Spleen (tissue), 7 donors: ENCODE data around the gene TTC21A.

Experiments used
- POLR2A ChIP-seq, 3 donors: fragments of 450-650 bp; IDR thresholded peaks; one replicate each; pipeline ENCODE4 v1.5.1; 2017; ENCODE audit warnings: antibody characterized with exemption in 3 of 3, mild to moderate bottlenecking in 1 of 3
- POLR2AphosphoS5 ChIP-seq, 3 donors: sonication (generic); formaldehyde crosslinking; IDR thresholded peaks; one replicate each; pipeline ENCODE4 v1.5.1; 2017; ENCODE audit warnings: antibody characterized with exemption in 3 of 3
- TF ChIP-seq, protein P1 (sequence below), 11 experiments: fragments of 200-600 bp in 7 of 11; fragments of 450-650 bp in 4 of 11; sonication (generic) in 4 of 11; IDR thresholded peaks in 8 of 11; conservative IDR thresholded peaks in 3 of 11; 1 replicate in 7 of 11; 2 replicates in 4 of 11; pipeline versions ENCODE4 v1.4.0 to v1.8.0; 2016 to 2021; ENCODE audit warnings: antibody characterized with exemption in 11 of 11, inconsistent platforms in 4 of 11, mild to moderate bottlenecking in 1 of 11
- donor health status: DM: no; HTN: no; CAD: no; lungs with moderate emphysema.
- donor health status: DM: no; HTN: no; CAD: no.
- donor health status: DM: no; HTN: no; CAD: no.

DNA sequence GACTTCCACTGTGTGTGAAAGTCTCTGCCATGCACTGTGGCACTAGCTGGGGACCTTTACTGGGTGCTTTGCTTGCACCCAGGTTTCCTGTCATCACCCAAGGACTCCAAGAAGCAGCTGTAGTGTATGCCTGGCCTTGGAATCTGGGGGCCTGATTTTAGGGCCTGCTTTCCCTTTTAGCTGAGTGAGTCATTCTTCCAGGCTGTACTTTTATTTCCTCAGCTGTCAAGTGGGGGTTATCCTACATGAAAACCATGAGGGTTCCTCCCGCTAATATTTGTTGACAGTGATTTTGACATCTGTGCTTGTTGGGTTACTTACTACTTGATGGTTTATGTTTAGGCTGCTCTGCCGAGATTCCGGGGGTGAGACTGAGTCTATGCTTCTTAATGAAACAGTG is 18.6 kb upstream of the TTC21A start:
- TF ChIP-seq POLR2A (IDR thresholded peaks at IDR 0.05) (no peak), POLR2AphosphoS5 (IDR thresholded peaks at IDR 0.05) (no peak)
- TF ChIP-seq, protein P1, sequence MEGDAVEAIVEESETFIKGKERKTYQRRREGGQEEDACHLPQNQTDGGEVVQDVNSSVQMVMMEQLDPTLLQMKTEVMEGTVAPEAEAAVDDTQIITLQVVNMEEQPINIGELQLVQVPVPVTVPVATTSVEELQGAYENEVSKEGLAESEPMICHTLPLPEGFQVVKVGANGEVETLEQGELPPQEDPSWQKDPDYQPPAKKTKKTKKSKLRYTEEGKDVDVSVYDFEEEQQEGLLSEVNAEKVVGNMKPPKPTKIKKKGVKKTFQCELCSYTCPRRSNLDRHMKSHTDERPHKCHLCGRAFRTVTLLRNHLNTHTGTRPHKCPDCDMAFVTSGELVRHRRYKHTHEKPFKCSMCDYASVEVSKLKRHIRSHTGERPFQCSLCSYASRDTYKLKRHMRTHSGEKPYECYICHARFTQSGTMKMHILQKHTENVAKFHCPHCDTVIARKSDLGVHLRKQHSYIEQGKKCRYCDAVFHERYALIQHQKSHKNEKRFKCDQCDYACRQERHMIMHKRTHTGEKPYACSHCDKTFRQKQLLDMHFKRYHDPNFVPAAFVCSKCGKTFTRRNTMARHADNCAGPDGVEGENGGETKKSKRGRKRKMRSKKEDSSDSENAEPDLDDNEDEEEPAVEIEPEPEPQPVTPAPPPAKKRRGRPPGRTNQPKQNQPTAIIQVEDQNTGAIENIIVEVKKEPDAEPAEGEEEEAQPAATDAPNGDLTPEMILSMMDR (IDR thresholded peaks at IDR 0.05 in 8 of 11, conservative IDR thresholded peaks at IDR 0.05 in 3 of 11), result no peak
